Measurements from ENCODE around the gene SLX4IP. TPM values are rescaled to one million over a fixed set of nuclear protein-coding genes. Genes with fewer than 3 reads are reported as not detected.
A peak's percentile ranks its signal among the peaks of the same experiment; 100 is the strongest.

The SLX4IP gene
- total RNA-seq, 3 donors from 2014 or later = 5.7 to 9.7 (median 7.7) TPM

DNA sequence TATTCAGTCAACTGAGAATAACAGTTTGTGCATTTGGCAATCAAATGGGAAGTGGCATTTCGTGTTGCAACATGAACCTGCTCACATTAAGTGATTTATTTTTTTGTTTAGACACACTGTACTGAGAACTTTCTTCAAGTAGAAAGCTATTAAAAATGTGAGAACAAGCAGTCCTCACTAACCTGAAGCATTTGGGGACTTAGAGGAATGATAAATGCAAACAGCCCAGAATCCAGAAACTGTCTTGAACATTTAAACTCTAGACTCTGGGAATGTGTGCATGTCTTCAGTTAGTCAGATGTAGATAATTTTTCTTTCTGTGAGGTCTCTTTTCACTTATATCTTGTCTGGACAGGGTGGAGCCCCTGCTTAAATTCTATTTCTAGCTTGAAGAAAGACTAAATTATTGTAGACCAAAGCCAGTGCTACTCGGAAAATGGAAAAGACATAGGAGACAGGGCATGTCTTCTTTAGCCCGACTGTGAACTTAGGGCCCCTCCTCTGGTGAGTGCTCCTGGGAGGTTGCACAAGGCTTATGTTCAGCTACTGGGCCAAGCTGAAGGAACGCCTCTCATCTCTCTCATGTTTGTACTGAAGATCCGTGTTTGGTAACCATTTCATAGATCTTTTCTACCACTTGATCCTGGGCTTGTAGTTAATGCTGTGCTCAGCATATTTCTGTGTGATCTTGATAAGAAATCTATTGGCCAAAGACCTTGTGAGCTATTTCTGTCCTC, 70.1 kb downstream of the SLX4IP start:
- Histone ChIP-seq H3K9me3 (no peaks in the 10 kb centered on the region), H3K4me1 (ENCODE audit: low read depth) (peaks cover 22% of the 10 kb centered on the region), H3K36me3 (ENCODE audit: low read depth) (no peaks in the 10 kb centered on the region), H3K4me3 (no peak overlapping the region)
- DNase-seq (no peak), ATAC-seq (peak; percentile 36)
- intact Hi-C loops (cut with DNase I, micrococcal nuclease) = no loop called here
- no peak for TF ChIP-seq CTCF (IDR thresholded peaks at IDR 0.05)

DNA sequence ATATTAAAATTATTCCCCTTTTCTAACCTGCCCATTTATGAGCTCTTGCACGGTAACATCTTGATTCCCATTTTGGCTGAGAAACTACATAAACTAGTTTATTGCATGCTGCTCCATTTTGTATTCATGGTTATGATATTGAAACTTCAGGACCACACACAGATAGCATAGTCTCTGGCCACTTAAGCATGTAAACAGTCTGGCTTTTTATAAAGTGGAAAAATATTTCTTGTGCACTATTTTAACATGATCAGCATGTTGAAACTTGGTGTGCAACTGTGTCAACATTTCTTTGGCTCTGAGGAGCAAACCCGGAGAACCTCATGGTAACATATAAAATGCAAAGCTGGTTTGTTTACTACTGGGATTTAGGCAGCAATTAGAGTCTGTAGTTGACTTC, 70.7 kb downstream of the SLX4IP start:
- TF ChIP-seq CTCF (IDR thresholded peaks at IDR 0.05) = no peak
- DNase-seq (no peak), ATAC-seq (no peak)
- intact Hi-C loops (cut with DNase I, micrococcal nuclease) = no loop called here
- Histone ChIP-seq H3K9me3 (no peaks in the 10 kb centered on the region), H3K4me3 (no peak overlapping the region), H3K4me1 (ENCODE audit: low read depth) (peaks cover 22% of the 10 kb centered on the region), H3K36me3 (ENCODE audit: low read depth) (no peaks in the 10 kb centered on the region)

DNA sequence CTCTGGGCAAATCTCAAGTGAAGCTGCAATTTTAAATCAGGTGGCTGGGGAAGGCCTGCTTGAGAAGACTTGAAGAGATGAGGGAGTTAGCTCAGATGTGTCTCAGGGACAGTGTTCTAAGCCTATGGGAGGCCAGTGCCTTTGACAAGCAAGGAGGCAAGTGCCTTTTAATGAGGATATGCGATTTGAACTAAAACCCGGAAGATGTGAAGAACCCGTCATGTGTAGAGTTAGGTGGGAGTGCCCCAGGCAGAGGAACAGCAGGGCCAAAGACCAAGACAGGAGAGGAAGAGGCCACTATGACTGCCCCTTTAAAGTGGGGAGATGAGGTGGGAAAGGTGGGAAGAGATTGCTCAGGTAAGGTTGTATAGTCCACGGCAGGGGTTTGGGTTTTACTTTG, 71.9 kb downstream of the SLX4IP start:
- peaks cover 22% of the 10 kb centered on the region for H3K4me1 ChIP-seq (ENCODE audit: low read depth)
- ATAC-seq = peak; percentile 42

DNA sequence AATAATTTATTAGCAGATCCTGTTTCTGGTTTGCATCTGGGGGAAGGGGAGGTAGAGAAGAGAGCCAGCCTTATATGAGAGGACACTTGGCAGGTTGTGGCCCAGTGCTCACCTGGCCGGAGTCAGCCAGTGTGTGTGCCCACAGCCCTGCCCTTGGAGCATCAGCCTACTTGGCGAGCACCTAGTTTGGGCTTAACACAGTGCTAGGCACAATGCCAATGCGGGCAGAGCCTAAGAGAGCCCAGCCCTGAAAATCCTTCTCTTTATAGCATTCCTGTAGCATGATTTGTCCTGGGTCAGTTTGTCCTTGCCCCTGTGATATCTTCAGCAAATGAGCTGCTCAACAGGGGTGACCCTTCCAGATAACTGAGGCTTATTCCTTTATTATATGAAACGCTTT, 73.0 kb downstream of the SLX4IP start:
- H3K36me3 ChIP-seq (ENCODE audit: low read depth) = no peaks in the 10 kb centered on the region
- H3K9me3 ChIP-seq = no peaks in the 10 kb centered on the region
- DNase-seq = no peak
- intact Hi-C loops (cut with DNase I, micrococcal nuclease) = no loop called here
- peak; percentile 22 for ATAC-seq
- no peak for TF ChIP-seq CTCF (IDR thresholded peaks at IDR 0.05)
- no peak overlapping the region for H3K4me3 ChIP-seq
- H3K4me1 ChIP-seq (ENCODE audit: low read depth) = peaks cover 22% of the 10 kb centered on the region

More for the DNA sequence above, 71.9 kb downstream of the SLX4IP start:
- Histone ChIP-seq H3K9me3 (no peaks in the 10 kb centered on the region), H3K4me3 (no peak overlapping the region), H3K36me3 (ENCODE audit: low read depth) (no peaks in the 10 kb centered on the region)
- no peak for DNase-seq
- TF ChIP-seq CTCF (IDR thresholded peaks at IDR 0.05) = no peak
- intact Hi-C loops (cut with DNase I, micrococcal nuclease) = no loop called here

DNA sequence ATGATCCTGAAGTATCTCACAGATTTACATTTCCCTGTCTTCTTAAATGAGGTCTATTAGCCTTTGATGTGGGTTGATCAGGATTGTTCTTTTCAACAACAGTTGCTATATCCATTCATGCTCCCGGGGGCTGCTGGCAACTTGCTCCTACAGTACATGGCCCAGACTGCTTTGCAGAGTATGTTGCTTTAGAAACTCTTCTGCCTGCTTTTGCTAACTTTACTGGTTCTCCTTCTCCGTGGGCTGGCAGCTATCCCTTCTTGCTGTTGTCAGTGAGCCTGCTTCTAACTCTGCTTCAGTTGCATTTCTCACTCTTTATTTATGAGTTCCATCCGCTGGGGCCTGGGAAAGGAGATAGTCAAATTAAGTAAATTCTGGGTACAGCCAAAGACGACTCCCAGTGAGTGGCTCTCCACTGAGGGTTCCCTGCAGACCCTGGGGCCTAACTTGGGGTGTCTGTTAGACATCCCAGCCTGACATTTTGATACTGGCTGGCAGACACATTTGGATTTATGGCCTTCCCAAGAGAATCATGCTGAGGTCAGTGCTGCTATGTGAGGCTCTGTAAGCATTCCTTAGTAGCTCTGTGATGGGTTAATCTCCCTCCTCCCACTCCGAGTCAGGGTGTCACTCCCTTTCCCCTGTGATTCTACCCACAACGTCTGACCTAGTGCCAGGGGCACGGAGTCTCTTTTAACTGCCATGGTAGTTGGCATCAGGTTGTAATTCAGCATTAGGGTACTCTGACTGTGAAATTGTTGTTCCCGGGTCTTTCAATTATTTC, 73.6 kb downstream of the SLX4IP start:
- intact Hi-C loops (cut with DNase I, micrococcal nuclease) = no loop called here
- Histone ChIP-seq H3K4me1 (ENCODE audit: low read depth) (peaks cover 22% of the 10 kb centered on the region), H3K4me3 (no peak overlapping the region), H3K36me3 (ENCODE audit: low read depth) (no peaks in the 10 kb centered on the region), H3K9me3 (no peaks in the 10 kb centered on the region)
- ATAC-seq (no peak), DNase-seq (no peak)
- no peak for TF ChIP-seq CTCF (IDR thresholded peaks at IDR 0.05)

All from mucosa of descending colon (tissue), 3 donors.